Measurements from ENCODE around the gene CSNK1G1. TPM values are rescaled to one million over a fixed set of nuclear protein-coding genes. Genes with fewer than 3 reads are reported as not detected.

The CSNK1G1 gene
- total and polyA plus RNA-seq, 2 of the 8 experiments (the other 6 are each of a cell fraction or from before 2014, with no cell fraction given): 6.0 to 12.9 TPM

GRCh38 chr15:64122936-64123351 lies 233.0 kb downstream of the CSNK1G1 start:
- H2AK5ac ChIP-seq (ENCODE audit: low read depth, low read length): no peak overlapping the region
- H3K27ac ChIP-seq (ENCODE audit: low read depth, low read length): no peak overlapping the region
- TF ChIP-seq CHD1 (IDR thresholded peaks at IDR 0.05; ENCODE audit: low read depth, low read length) (no peak), GTF2F1 (IDR thresholded peaks at IDR 0.05; ENCODE audit: borderline replicate concordance, low read depth, low read length) (no peak)
- no peak overlapping the region for H3K9ac ChIP-seq (replicated peaks in 1 of 4; ENCODE audit: extremely low read depth in 1 of 4, low read depth in 3 of 4, low read length in 3 of 4)
- H3K79me2 ChIP-seq (ENCODE audit: control insufficient read depth in 1 of 2, insufficient read depth in 2 of 2, low read length in 2 of 2): no peaks in the 10 kb centered on the region
- no peak overlapping the region for H4K8ac ChIP-seq (ENCODE audit: extremely low read depth, insufficient read depth, low read length)
- no peak overlapping the region for H4K91ac ChIP-seq (replicated peaks; ENCODE audit: insufficient read length, low read length)
- FAIRE-seq (no peak), DNase-seq (ENCODE audit: low read depth in 1 of 2, low spot score in 2 of 2) (no peak)
- H3K79me1 ChIP-seq (ENCODE audit: low read depth, low read length): no peaks in the 10 kb centered on the region; the same call in 1 of the 2 replicates
- no peak overlapping the region for H3K56ac ChIP-seq (replicated peaks; ENCODE audit: insufficient read length, low read depth, low read length)
- no peak overlapping the region for H2BK15ac ChIP-seq (ENCODE audit: low read length)
- no peaks in the 10 kb centered on the region for H4K20me1 ChIP-seq (replicated peaks in 1 of 2; ENCODE audit: control insufficient read depth in 1 of 2, insufficient read depth in 2 of 2, low read length in 2 of 2)
- H3K27me3 ChIP-seq (replicated peaks in 1 of 4; ENCODE audit: control insufficient read depth in 3 of 4, extremely low read depth in 1 of 4, insufficient read depth in 3 of 4, low read length in 3 of 4): no peaks in the 10 kb centered on the region
- H3K4me1 ChIP-seq (replicated peaks in 1 of 4; ENCODE audit: control insufficient read depth in 3 of 4, insufficient read depth in 4 of 4, low read length in 3 of 4): no peaks in the 10 kb centered on the region
- H2AFZ ChIP-seq (ENCODE audit: low read length): no peak overlapping the region
- no peak overlapping the region for H3K4me3 ChIP-seq (ENCODE audit: extremely low read depth in 1 of 4, insufficient read depth in 2 of 4, low read depth in 3 of 4, low read length in 4 of 4)
- peaks cover 6 to 40% (median 20%) of the 10 kb centered on the region in 4 experiments; a peak in 7 of 8 replicates for H3K36me3 ChIP-seq (ENCODE audit: control insufficient read depth in 2 of 4, insufficient read depth in 4 of 4, low read length in 3 of 4)
- no peak overlapping the region for H2BK5ac ChIP-seq (ENCODE audit: low read depth, low read length)
- H2BK12ac ChIP-seq (ENCODE audit: low read depth, low read length): no peak overlapping the region
- H3K23me2 ChIP-seq (ENCODE audit: low read depth, low read length): no peaks in the 10 kb centered on the region
- 89% methylated on average over 3 of the region's 3 CpGs; no CpG with 5 or more reads in 1 of the 2 experiments for whole genome bisulfite sequencing, 2 experiments (ENCODE audit: extremely low coverage in 1 of 2, insufficient coverage in 1 of 2, insufficient read length in 1 of 2, insufficient replicate concordance in 2 of 2, low coverage in 1 of 2, low lambda C conversion rate in 2 of 2, missing lambda C conversion rate in 1 of 2)
- no peak overlapping the region for H3K4me2 ChIP-seq (ENCODE audit: insufficient read depth in 1 of 2, low read depth in 2 of 2, low read length in 2 of 2)
- no peak overlapping the region for H3K18ac ChIP-seq (ENCODE audit: extremely low read depth, low read length)
- H2BK120ac ChIP-seq (replicated peaks; ENCODE audit: low read depth, low read length): no peak overlapping the region
- no peaks in the 10 kb centered on the region for H3K9me3 ChIP-seq (ENCODE audit: insufficient read depth in 2 of 2, low read depth in 1 of 2, low read length in 1 of 2)
- no peak overlapping the region for H2BK20ac ChIP-seq (ENCODE audit: low read length)
- ChIA-PET CTCF (ENCODE audit: partially characterized antibody) (interaction anchor here (0.6 to 2.3 kb wide), 4 partner anchors 9 to 30 kb away, joined by 3 to 9 read pairs (median 5); no protein-coding TSS in a partner anchor), POLR2A (ENCODE audit: partially characterized antibody) (no interaction called here)
- no peak overlapping the region for H3K4ac ChIP-seq (replicated peaks; ENCODE audit: insufficient read length, low read depth, low read length)
- no peak overlapping the region for H3K14ac ChIP-seq (ENCODE audit: insufficient read length)
- H3K23ac ChIP-seq (ENCODE audit: insufficient read length): no peak overlapping the region
- H4K5ac ChIP-seq (ENCODE audit: insufficient read length, low read depth, low read length): no peak overlapping the region
